ENCODE measurements around the gene FAU.

DNA sequence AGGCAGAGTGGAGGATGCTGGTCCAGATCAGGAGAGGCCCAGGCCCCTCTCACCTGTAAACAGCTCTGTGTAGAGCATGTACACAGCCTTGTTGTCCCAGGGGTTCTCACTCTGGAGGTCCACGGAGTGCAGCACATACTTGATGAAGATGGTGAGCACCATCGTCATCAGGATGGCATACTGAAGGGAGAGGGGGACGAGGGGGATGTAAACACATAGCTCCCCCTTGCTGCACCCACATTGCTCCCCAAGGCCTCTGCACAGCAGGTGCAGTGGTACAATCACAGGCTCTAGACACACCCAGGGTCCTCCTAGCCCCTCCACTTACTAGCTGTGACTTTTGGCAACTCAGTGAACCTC, 9.5 kb upstream of the FAU start:
- TF ChIP-seq POLR2A (IDR thresholded peaks at IDR 0.05) (no peak), POLR2AphosphoS5 (IDR thresholded peaks at IDR 0.05) (no peak)
- TF ChIP-seq, protein P1, sequence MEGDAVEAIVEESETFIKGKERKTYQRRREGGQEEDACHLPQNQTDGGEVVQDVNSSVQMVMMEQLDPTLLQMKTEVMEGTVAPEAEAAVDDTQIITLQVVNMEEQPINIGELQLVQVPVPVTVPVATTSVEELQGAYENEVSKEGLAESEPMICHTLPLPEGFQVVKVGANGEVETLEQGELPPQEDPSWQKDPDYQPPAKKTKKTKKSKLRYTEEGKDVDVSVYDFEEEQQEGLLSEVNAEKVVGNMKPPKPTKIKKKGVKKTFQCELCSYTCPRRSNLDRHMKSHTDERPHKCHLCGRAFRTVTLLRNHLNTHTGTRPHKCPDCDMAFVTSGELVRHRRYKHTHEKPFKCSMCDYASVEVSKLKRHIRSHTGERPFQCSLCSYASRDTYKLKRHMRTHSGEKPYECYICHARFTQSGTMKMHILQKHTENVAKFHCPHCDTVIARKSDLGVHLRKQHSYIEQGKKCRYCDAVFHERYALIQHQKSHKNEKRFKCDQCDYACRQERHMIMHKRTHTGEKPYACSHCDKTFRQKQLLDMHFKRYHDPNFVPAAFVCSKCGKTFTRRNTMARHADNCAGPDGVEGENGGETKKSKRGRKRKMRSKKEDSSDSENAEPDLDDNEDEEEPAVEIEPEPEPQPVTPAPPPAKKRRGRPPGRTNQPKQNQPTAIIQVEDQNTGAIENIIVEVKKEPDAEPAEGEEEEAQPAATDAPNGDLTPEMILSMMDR (IDR thresholded peaks at IDR 0.05 in 8 of 11, conservative IDR thresholded peaks at IDR 0.05 in 3 of 11): no peak

All from spleen (tissue), 7 donors.